ENCODE measurements around the gene MVP. TPM values are rescaled to one million over a fixed set of nuclear protein-coding genes. Genes with fewer than 3 reads are reported as not detected.

MVP gene
- total RNA-seq, 4 donors from 2014 or later, result 40.3 to 77.5 (median 47.6) TPM

DNA sequence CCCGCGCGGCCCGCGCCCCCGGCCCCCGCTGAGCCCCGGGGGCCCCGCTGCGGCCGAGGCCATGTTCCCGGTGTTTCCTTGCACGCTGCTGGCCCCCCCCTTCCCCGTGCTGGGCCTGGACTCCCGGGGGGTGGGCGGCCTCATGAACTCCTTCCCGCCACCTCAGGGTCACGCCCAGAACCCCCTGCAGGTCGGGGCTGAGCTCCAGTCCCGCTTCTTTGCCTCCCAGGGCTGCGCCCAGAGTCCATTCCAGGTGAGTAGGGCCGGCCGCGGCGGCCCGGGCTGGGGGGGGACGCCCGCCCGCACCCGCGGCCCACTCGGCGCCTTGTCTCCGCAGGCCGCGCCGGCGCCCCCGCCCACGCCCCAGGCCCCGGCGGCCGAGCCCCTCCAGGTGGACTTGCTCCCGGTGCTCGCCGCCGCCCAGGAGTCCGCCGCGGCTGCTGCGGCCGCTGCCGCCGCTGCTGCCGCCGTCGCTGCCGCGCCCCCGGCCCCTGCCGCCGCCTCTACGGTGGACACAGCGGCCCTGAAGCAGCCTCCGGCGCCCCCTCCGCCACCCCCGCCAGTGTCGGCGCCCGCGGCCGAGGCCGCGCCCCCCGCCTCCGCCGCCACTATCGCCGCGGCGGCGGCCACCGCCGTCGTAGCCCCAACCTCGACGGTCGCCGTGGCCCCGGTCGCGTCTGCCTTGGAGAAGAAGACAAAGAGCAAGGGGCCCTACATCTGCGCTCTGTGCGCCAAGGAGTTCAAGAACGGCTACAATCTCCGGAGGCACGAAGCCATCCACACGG, 13.4 kb upstream of the MVP start:
- peak in 1 of 2 donors; percentile 42 for DNase-seq
- H3K36me3 ChIP-seq, result peaks cover 0 to 11% of the 10 kb centered on the region in 2 donors
- no peak for TF ChIP-seq POLR2A (IDR thresholded peaks at IDR 0.05)
- TF ChIP-seq, protein P1, sequence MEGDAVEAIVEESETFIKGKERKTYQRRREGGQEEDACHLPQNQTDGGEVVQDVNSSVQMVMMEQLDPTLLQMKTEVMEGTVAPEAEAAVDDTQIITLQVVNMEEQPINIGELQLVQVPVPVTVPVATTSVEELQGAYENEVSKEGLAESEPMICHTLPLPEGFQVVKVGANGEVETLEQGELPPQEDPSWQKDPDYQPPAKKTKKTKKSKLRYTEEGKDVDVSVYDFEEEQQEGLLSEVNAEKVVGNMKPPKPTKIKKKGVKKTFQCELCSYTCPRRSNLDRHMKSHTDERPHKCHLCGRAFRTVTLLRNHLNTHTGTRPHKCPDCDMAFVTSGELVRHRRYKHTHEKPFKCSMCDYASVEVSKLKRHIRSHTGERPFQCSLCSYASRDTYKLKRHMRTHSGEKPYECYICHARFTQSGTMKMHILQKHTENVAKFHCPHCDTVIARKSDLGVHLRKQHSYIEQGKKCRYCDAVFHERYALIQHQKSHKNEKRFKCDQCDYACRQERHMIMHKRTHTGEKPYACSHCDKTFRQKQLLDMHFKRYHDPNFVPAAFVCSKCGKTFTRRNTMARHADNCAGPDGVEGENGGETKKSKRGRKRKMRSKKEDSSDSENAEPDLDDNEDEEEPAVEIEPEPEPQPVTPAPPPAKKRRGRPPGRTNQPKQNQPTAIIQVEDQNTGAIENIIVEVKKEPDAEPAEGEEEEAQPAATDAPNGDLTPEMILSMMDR (IDR thresholded peaks at IDR 0.05 in 4 of 5, conservative IDR thresholded peaks at IDR 0.05 in 1 of 5), result no peak
- H3K27ac ChIP-seq, result peak overlapping the region; percentile 89 to 99 (median 96)
- peaks cover 46 to 53% of the 10 kb centered on the region in 2 donors for H3K4me1 ChIP-seq
- no peaks in the 10 kb centered on the region for H3K27me3 ChIP-seq
- no peaks in the 10 kb centered on the region for H3K9me3 ChIP-seq
- in situ Hi-C loops (cut with MboI; ENCODE audit: low sequenced_read_pairs in 4 of 4), result no loop called here
- intact Hi-C loops (cut with DNase I; ENCODE audit: low total_unique reads), result loop anchor here (5.0 to 10.0 kb wide), 6 partner anchors 120 to 1270 kb away; partner anchors contain the start of genes KCTD13, MYL11, NUPR1 and PRR14
- no peak for ATAC-seq
- peak overlapping the region; percentile 58 to 83 (median 65) for H3K4me3 ChIP-seq

DNA sequence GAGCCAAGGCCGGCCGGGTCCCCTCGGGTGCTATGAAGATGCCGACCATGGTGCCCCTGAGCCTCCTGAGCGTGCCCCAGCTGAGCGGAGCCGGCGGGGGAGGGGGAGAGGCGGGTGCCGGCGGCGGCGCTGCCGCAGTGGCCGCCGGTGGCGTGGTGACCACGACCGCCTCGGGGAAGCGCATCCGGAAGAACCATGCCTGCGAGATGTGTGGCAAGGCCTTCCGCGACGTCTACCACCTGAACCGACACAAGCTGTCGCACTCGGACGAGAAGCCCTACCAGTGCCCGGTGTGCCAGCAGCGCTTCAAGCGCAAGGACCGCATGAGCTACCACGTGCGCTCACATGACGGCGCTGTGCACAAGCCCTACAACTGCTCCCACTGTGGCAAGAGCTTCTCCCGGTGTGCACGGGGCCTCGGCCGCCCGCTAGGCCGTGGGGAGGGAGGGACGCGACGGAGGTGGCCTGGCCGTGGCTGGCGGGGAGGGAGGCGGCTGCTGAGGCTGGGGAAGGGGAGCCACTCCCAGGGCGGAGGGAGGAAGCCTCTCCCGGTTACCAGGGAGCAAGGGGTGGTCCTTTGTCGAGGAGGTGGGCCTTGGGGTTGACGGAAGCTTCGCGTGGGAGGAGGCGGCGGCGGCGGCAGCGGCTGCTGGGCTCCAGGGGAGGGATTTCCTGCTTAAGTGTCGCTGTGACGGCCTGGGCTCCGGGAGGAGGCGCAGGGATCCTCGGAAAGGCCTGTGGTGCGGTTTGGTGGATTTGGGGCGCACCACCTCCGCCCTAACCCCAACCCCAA, 12.6 kb upstream of the MVP start:
- in situ Hi-C loops (cut with MboI; ENCODE audit: low sequenced_read_pairs in 4 of 4), result no loop called here
- Histone ChIP-seq H3K9me3 (no peaks in the 10 kb centered on the region), H3K27me3 (no peaks in the 10 kb centered on the region), H3K4me1 (peaks cover 46 to 60% of the 10 kb centered on the region in 2 donors), H3K4me3 (peak overlapping the region; percentile 56 to 61 (median 60)), H3K27ac (peak overlapping the region; percentile 89 to 99 (median 96)), H3K36me3 (peaks cover 0 to 11% of the 10 kb centered on the region in 2 donors)
- intact Hi-C loops (cut with DNase I; ENCODE audit: low total_unique reads), result loop anchor here (2.0 to 10.0 kb wide), 7 partner anchors 120 to 1270 kb away; partner anchors contain the start of genes ALDOA, KCTD13, MYL11 and NUPR1
- TF ChIP-seq POLR2A (IDR thresholded peaks at IDR 0.05), result peak; percentile 78 to 79
- TF ChIP-seq, protein P1 (IDR thresholded peaks at IDR 0.05 in 4 of 5, conservative IDR thresholded peaks at IDR 0.05 in 1 of 5), result peak in 4 of 5 experiments; percentile 4 to 60 (median 34)
- peak; percentile 14 to 19 for ATAC-seq
- DNase-seq, result peak; percentile 89 to 91

DNA sequence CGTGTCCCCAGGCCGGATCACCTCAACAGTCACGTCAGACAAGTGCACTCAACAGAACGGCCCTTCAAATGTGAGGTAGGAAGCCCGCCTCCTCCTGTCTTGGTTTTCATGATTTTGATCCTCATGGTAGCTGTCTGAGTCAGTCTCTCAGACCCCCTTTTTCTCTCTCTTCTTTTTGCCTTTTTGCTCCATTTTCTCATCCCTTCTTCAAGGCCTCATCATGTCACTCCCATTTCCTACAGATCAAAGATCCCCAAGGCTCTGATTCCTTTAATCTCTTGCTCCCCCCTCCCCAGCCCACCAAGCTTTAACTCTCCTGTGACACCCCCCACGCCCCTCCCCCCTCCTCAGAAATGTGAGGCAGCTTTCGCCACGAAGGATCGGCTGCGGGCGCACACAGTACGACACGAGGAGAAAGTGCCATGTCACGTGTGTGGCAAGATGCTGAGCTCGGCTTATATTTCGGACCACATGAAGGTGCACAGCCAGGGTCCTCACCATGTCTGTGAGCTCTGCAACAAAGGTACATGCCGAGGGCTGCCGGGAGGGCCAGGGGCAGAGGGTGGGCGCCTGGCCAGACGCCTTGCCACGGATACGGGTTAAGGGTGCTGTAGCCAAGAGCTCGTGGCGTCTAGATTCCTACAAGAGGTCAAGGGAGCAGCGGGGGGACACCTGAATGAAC, 11.9 kb upstream of the MVP start:
- ATAC-seq, result no peak
- no peak for TF ChIP-seq POLR2A (IDR thresholded peaks at IDR 0.05)
- TF ChIP-seq, protein P1 (IDR thresholded peaks at IDR 0.05 in 4 of 5, conservative IDR thresholded peaks at IDR 0.05 in 1 of 5), result no peak
- Histone ChIP-seq H3K4me1 (peaks cover 49 to 60% of the 10 kb centered on the region in 2 donors), H3K36me3 (peaks cover 0 to 11% of the 10 kb centered on the region in 2 donors), H3K9me3 (no peaks in the 10 kb centered on the region), H3K27ac (peak overlapping the region; percentile 89 to 99 (median 96)), H3K27me3 (no peaks in the 10 kb centered on the region), H3K4me3 (peak overlapping the region; percentile 56 to 61 (median 60))
- intact Hi-C loops (cut with DNase I; ENCODE audit: low total_unique reads) (loop anchor here (2.0 to 10.0 kb wide), 7 partner anchors 119 to 1271 kb away; partner anchors contain the start of genes ALDOA, KCTD13, MYL11 and NUPR1), in situ Hi-C loops (cut with MboI; ENCODE audit: low sequenced_read_pairs in 4 of 4) (no loop called here)
- DNase-seq, result peak in 1 of 2 donors; percentile 25

DNA sequence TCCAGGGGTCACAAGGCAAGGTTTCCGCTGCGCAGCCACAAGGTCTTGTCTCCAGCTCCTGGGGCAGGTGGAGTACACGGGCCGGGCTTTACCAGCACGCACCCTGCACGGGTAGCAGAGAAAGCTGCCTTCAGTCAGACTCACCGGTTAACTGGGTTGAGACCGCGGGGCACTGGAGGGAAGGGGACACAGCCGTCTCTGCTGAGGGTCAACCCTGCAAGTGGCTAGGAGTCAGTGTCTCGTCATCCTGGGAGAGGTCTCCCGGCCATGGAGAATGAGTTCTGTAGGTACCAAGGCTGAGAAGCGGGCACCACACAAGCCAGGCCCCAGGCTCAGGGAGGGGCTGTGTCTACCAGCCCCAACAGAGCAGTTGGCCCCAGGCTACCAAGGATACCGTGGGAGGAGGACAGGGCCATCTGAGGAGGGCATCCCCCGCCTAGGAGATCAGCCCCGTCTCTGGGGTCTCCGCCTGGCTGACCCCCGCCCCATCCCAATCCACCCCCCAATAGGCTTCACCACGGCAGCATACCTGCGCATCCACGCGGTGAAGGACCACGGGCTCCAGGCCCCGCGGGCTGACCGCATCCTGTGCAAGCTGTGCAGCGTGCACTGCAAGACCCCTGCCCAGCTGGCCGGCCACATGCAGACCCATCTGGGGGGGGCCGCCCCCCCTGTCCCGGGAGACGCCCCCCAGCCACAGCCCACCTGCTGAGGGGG, 11.1 kb upstream of the MVP start:
- intact Hi-C loops (cut with DNase I; ENCODE audit: low total_unique reads), result loop anchor here (2.0 to 10.0 kb wide), 7 partner anchors 118 to 1272 kb away; partner anchors contain the start of genes ALDOA, KCTD13, MYL11 and NUPR1
- no peak for ATAC-seq
- TF ChIP-seq, protein P1 (IDR thresholded peaks at IDR 0.05 in 4 of 5, conservative IDR thresholded peaks at IDR 0.05 in 1 of 5), result no peak
- no peak for TF ChIP-seq POLR2A (IDR thresholded peaks at IDR 0.05)
- Histone ChIP-seq H3K27ac (peak overlapping the region; percentile 89 to 99 (median 96)), H3K27me3 (no peaks in the 10 kb centered on the region), H3K9me3 (no peaks in the 10 kb centered on the region), H3K4me3 (no peak overlapping the region), H3K36me3 (peaks cover 0 to 11% of the 10 kb centered on the region in 2 donors), H3K4me1 (peaks cover 49 to 54% of the 10 kb centered on the region in 2 donors)
- DNase-seq, result no peak
- in situ Hi-C loops (cut with MboI; ENCODE audit: low sequenced_read_pairs in 4 of 4), result no loop called here
